ENCODE data around the gene CYP2W1.

The CYP2W1 gene

GRCh38 chr7:1026721-1027161 lies 43.8 kb downstream of the CYP2W1 start:
- no peak for DNase-seq (ENCODE audit: low read depth in 2 of 2)
- H3K4me3 ChIP-seq (replicated peaks in 1 of 2; ENCODE audit: low read depth in 2 of 2, low read length in 2 of 2) = no peak overlapping the region
- TF ChIP-seq CTCF (IDR thresholded peaks at IDR 0.05; ENCODE audit: low read depth, low read length) = no peak

GRCh38 chr7:1027242-1028043 lies 44.5 kb downstream of the CYP2W1 start:
- DNase-seq (ENCODE audit: low read depth in 2 of 2) = peak; percentile 48 to 55
- peak overlapping the region; percentile 53 to 64 for H3K4me3 ChIP-seq (replicated peaks in 1 of 2; ENCODE audit: low read depth in 2 of 2, low read length in 2 of 2)
- no peak for TF ChIP-seq CTCF (IDR thresholded peaks at IDR 0.05; ENCODE audit: low read depth, low read length)

GRCh38 chr7:1028044-1028770 lies 45.2 kb downstream of the CYP2W1 start:
- DNase-seq (ENCODE audit: low read depth in 2 of 2) = peak; percentile 86 to 91
- TF ChIP-seq CTCF (IDR thresholded peaks at IDR 0.05; ENCODE audit: low read depth, low read length) = no peak
- peak overlapping the region; percentile 53 to 64 for H3K4me3 ChIP-seq (replicated peaks in 1 of 2; ENCODE audit: low read depth in 2 of 2, low read length in 2 of 2)

GRCh38 chr7:1028775-1029636 lies 46.0 kb downstream of the CYP2W1 start:
- TF ChIP-seq CTCF (IDR thresholded peaks at IDR 0.05; ENCODE audit: low read depth, low read length) = no peak
- peak overlapping the region; percentile 21 to 64 for H3K4me3 ChIP-seq (replicated peaks in 1 of 2; ENCODE audit: low read depth in 2 of 2, low read length in 2 of 2)

GRCh38 chr7:1029637-1030443 lies 46.9 kb downstream of the CYP2W1 start:
- DNase-seq (ENCODE audit: low read depth in 2 of 2) = no peak
- no peak for TF ChIP-seq CTCF (IDR thresholded peaks at IDR 0.05; ENCODE audit: low read depth, low read length)
- no peak overlapping the region for H3K4me3 ChIP-seq (replicated peaks in 1 of 2; ENCODE audit: low read depth in 2 of 2, low read length in 2 of 2)

More at GRCh38 chr7:1028775-1029636, 46.0 kb downstream of the CYP2W1 start:
- DNase-seq (ENCODE audit: low read depth in 2 of 2) = peak; percentile 94

Data from cardiac fibroblast (primary cell).